Ectodermal cell (in vitro differentiated cells): ENCODE data around the gene UNC119.
"Not testable (repeated sequence)": the region's sequence is repeated elsewhere in the genome, so short reads cannot be mapped to it uniquely, and the experiment has no call there.

Source experiments
- H3K27ac ChIP-seq: 2 replicates; pipeline ENCODE4 v1.7.0; 2013; ENCODE audit warnings: mild to moderate bottlenecking, low read depth, low read length; ENCODE audit not compliant: insufficient read depth, poor library complexity, severe bottlenecking
- H3K27me3 ChIP-seq: 2 replicates; pipeline ENCODE4 v1.7.0; 2013; ENCODE audit warnings: mild to moderate bottlenecking, low read length; ENCODE audit not compliant: insufficient read depth, control insufficient read depth, poor library complexity, severe bottlenecking
- H3K36me3 ChIP-seq: one replicate; pipeline ENCODE4 v1.7.0; 2013; ENCODE audit warnings: low read length; ENCODE audit not compliant: control insufficient read depth, insufficient read depth
- H3K4me1 ChIP-seq: one replicate; pipeline ENCODE4 v1.7.0; 2013; ENCODE audit warnings: low read length; ENCODE audit not compliant: control insufficient read depth, insufficient read depth
- H3K4me3 ChIP-seq: 2 replicates; pipeline ENCODE4 v1.7.0; 2013; ENCODE audit warnings: low read depth, low read length, control low read depth; ENCODE audit not compliant: insufficient read depth
- H3K9me3 ChIP-seq: 2 replicates; pipeline ENCODE4 v1.7.0; 2013; ENCODE audit warnings: mild to moderate bottlenecking, low read length, moderate library complexity; ENCODE audit not compliant: control insufficient read depth
- WGBS, 2 experiments: methylation state at CpG; one replicate each; pipeline ENCODE4 v1.1.7; 2013; ENCODE audit warnings: missing lambda C conversion rate in 2 of 2; 5-methylcytosine and 5-hydroxymethylcytosine counted together

UNC119 gene

DNA sequence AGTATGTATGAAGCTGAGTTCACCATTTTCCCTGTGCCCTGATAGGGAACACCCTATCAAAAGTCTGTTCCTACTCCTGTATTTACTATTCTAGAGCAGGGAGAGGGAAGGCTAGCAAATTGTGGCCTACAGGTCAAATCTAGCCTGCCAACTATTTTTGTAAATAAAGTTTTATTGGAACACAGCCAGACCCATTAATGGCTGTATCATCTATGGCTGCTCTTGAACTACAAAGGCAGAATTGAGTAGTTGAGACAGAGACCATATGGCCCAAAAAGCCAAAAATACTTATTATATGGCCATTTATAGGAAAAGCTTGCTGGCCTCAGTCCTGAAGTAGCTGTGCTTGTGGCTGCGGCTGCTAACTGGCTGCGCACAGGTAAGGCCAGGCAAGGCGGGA, 28.5 kb upstream of the UNC119 start:
- Histone ChIP-seq H3K9me3 (no peaks in the 10 kb centered on the region), H3K36me3 (peaks cover 67% of the 10 kb centered on the region), H3K4me1 (no peaks in the 10 kb centered on the region), H3K27ac (no peak overlapping the region), H3K27me3 (peaks cover 3% of the 10 kb centered on the region), H3K4me3 (no peak overlapping the region)
- WGBS, 2 experiments, result 95 to 100% methylated on average over 1 to 2 of the region's 3 CpGs

- H3K4me1 ChIP-seq, result no peaks in the 10 kb centered on the region
- 96 to 98% methylated on average over 4 of the region's 4 CpGs for WGBS, 2 experiments
- no peak overlapping the region for H3K4me3 ChIP-seq
- no peak overlapping the region for H3K27ac ChIP-seq
- H3K36me3 ChIP-seq, result peaks cover 53% of the 10 kb centered on the region
- H3K27me3 ChIP-seq, result peaks cover 9% of the 10 kb centered on the region
- no peaks in the 10 kb centered on the region for H3K9me3 ChIP-seq
Observed at GRCh38 chr17:28579526-28579925, 27.1 kb upstream of the UNC119 start.

- H3K9me3 ChIP-seq, result no peaks in the 10 kb centered on the region
- WGBS, 2 experiments, result 97% methylated on average over 8 of the region's 8 CpGs
- H3K36me3 ChIP-seq, result peaks cover 43% of the 10 kb centered on the region
- no peaks in the 10 kb centered on the region for H3K4me1 ChIP-seq
- no peak overlapping the region for H3K27ac ChIP-seq
- H3K4me3 ChIP-seq, result no peak overlapping the region
- H3K27me3 ChIP-seq, result peaks cover 9% of the 10 kb centered on the region
Observed at GRCh38 chr17:28578246-28579195, 26.1 kb upstream of the UNC119 start.

- 86 to 93% methylated on average over 2 to 3 of the region's 3 CpGs for WGBS, 2 experiments
- no peak overlapping the region for H3K27ac ChIP-seq
- no peaks in the 10 kb centered on the region for H3K4me1 ChIP-seq
- no peaks in the 10 kb centered on the region for H3K9me3 ChIP-seq
- peaks cover 19% of the 10 kb centered on the region for H3K27me3 ChIP-seq
- H3K4me3 ChIP-seq, result no peak overlapping the region
- peaks cover 32% of the 10 kb centered on the region for H3K36me3 ChIP-seq
Observed at GRCh38 chr17:28577466-28577824, 25.0 kb upstream of the UNC119 start.

DNA sequence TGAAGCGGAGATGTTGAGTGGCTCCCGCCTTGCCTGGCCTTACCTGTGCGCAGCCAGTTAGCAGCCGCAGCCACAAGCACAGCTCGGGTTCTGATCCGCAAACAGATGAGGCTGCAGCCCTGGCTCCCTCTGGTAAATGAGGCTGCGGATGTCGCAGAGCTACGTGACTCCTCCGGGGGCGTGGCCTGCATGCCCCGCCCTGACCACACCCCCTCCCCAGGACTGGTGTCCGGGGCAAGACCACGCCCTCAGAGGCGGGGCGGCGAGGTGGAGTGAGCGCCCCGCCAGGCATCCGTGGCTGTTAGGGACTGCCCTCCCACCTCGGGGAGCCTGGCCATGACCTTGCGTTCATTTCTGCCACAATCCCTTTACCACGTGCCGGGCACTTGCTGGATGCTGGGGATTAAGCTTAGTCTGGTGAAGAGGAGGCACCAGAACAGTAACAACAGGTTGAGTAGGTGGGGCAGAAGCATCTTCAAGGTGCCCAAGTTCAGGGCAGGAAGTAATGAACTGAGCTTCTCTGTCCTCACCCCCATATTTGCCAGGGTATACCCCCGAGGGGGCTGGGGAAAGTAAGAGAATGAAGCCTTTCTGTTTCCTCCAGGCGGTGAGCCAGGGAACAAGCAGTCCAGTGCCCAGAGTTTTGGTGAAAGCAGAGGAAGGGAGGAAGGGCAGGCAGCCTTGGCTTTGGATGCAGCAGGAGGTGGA, 24.5 kb upstream of the UNC119 start, which contains the start of gene ALDOC:
ALDOC (minus strand) TSS at position 138 of the 708 bp plus-strand sequence. CDS start 1,363 bp downstream, outside the sequence.
- Histone ChIP-seq H3K27ac (no peak within 1 kb of the TSS), H3K4me1 (no peaks in the 10 kb centered on the region), H3K4me3 (no peak within 1 kb of the TSS), H3K9me3 (no peaks in the 10 kb centered on the region), H3K27me3 (peaks cover 25% of the 10 kb centered on the region), H3K36me3 (peaks cover 29% of the 10 kb centered on the region)
- 9% methylated on average over 26 of the region's 26 CpGs for WGBS, 2 experiments

GRCh38 chr17:28576016-28576415, 23.6 kb upstream of the UNC119 start:
- 74 to 79% methylated on average over 3 of the region's 3 CpGs for whole genome bisulfite sequencing, 2 experiments
- H3K9me3 ChIP-seq, H3K4me1 ChIP-seq, H3K27ac ChIP-seq, H3K4me3 ChIP-seq: not testable (repeated sequence)
- Histone ChIP-seq H3K27me3 (peaks cover 27% of the 10 kb centered on the region), H3K36me3 (peaks cover 29% of the 10 kb centered on the region)

DNA sequence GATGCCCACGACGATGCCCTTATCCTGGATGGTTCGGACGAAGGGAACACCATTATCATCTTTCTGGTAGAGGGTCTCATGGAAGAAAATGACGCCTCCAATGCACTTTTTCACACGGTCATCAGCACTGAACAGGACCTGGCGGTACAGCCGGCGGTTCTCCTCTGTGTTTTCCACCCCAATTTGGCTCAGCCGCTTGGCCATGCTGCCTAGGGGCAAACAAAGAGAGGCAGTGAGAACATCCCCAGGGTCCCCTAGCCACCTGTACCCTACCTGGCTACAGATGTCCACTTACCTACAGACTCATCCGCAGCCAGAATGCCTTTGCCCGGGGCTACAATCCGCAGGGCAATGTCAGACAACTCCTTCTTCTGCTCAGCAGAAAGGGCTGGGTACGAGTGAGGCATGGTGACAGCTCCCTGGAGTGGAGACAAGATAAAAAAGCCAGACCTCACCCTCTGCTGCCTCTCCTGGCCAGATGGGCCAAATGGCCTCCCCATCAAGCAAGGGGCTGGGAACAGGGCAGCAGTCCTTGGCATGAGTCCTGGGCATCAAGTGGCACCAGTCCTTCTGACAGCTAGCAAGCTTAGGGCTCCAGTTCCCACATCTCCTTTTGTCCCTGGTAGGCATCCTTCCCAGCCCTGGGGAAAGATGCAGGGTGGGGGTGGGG, 22.8 kb upstream of the UNC119 start:
- Histone ChIP-seq H3K27me3 (peaks cover 27% of the 10 kb centered on the region), H3K36me3 (peaks cover 29% of the 10 kb centered on the region), H3K27ac (no peak overlapping the region), H3K4me1 (no peaks in the 10 kb centered on the region), H3K9me3 (no peaks in the 10 kb centered on the region), H3K4me3 (no peak overlapping the region)
- 90 to 93% methylated on average over 14 of the region's 14 CpGs for WGBS, 2 experiments

DNA sequence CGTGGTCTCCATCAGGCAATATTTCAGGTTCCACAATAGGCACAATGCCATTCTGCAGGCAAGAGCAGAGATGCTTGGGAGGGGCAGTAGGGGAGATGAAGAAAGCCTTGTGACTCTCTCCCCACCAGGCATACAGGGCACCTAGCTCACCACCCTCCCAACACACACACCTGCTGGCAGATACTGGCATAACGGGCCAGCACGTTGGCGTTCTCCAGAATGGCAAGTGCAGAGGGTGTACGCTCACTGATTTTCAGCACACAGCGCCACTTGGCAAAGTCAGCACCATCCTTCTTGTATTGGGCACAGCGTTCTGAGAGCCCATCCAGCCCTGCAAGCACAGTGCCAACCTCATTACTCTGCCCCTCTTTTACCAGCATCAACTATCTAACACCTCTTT, 22.1 kb upstream of the UNC119 start:
- Histone ChIP-seq H3K4me3 (no peak overlapping the region), H3K27me3 (peaks cover 27% of the 10 kb centered on the region), H3K9me3 (no peaks in the 10 kb centered on the region), H3K27ac (no peak overlapping the region), H3K36me3 (peaks cover 23% of the 10 kb centered on the region), H3K4me1 (no peaks in the 10 kb centered on the region)
- WGBS, 2 experiments, result 91 to 93% methylated on average over 7 of the region's 7 CpGs

GRCh38 chr17:28573966-28574480, 21.6 kb upstream of the UNC119 start:
- Histone ChIP-seq H3K4me3 (no peak overlapping the region), H3K27ac (no peak overlapping the region), H3K4me1 (no peaks in the 10 kb centered on the region), H3K9me3 (no peaks in the 10 kb centered on the region), H3K36me3 (peaks cover 18% of the 10 kb centered on the region), H3K27me3 (peaks cover 27% of the 10 kb centered on the region)
- 90 to 92% methylated on average over 6 of the region's 6 CpGs for WGBS, 2 experiments

GRCh38 chr17:28573521-28573920, 21.1 kb upstream of the UNC119 start:
- H3K4me1 ChIP-seq, result no peaks in the 10 kb centered on the region
- no peak overlapping the region for H3K4me3 ChIP-seq
- H3K9me3 ChIP-seq, result no peaks in the 10 kb centered on the region
- H3K27me3 ChIP-seq, result peaks cover 27% of the 10 kb centered on the region
- 92 to 95% methylated on average over 9 of the region's 9 CpGs for WGBS, 2 experiments
- no peak overlapping the region for H3K27ac ChIP-seq
- H3K36me3 ChIP-seq, result peaks cover 13% of the 10 kb centered on the region
